Measurements from ENCODE around the gene EN2.

GRCh38 chr7:155418941-155419755 is 38.8 kb upstream of the EN2 start:
- TF ChIP-seq CTCF (IDR thresholded peaks at IDR 0.05) (no peak), POLR2AphosphoS5 (IDR thresholded peaks at IDR 0.05) (no peak), POLR2A (IDR thresholded peaks at IDR 0.05) (no peak)

Data from suprapubic skin (tissue), 4 donors.